ENCODE data around the gene KRT83. TPM values are rescaled to one million over a fixed set of nuclear protein-coding genes. Genes with fewer than 3 reads are reported as not detected.
A peak's percentile ranks its signal among the peaks of the same experiment; 100 is the strongest.

The KRT83 gene
- total RNA-seq, 1 experiment from 2014 or later, result not detected

DNA sequence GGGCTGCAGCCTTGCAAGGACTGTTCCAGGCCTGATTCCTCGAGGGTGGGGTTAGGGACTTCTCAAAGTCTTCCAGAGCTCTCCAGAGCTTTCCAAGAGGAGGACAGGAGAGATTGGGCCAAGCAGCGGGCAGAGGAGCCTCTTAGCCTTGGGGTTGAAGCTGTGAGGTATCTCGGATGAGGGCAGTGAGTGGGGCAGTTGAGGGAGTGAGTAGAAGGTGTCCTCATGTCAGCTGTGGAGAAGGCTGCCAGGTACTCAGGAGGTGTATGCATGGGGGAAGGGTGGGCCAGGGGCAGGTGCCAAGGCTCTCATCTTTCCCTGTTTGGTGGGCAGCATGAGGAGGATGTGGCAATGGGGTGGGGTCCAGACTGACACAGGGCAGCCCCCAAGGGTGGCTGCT is 7.7 kb downstream of the KRT83 start:
- Histone ChIP-seq H2BK5ac (ENCODE audit: insufficient read length, low read length) (no peak overlapping the region), H3K4me1 (ENCODE audit: insufficient read depth, low read length) (no peaks in the 10 kb centered on the region), H2AK5ac (ENCODE audit: insufficient read length, low read length) (no peak overlapping the region), H3T11ph (ENCODE audit: low read length) (no peak overlapping the region), H3K27me3 (ENCODE audit: insufficient read depth, low read length) (no peaks in the 10 kb centered on the region; the same call in 1 of the 2 replicates), H3K27ac (ENCODE audit: insufficient read length, low read depth, low read length) (no peak overlapping the region), H3K79me1 (ENCODE audit: insufficient read depth, low read depth, low read length, poor library complexity, severe bottlenecking) (no peaks in the 10 kb centered on the region), H3K79me2 (ENCODE audit: insufficient read depth, low read length) (no peaks in the 10 kb centered on the region), H4K5ac (ENCODE audit: insufficient read length, low read depth, low read length) (no peak overlapping the region), H2AFZ (ENCODE audit: low read length) (no peak overlapping the region), H3K9me3 (ENCODE audit: control insufficient read depth, low read depth, low read length) (no peaks in the 10 kb centered on the region), H3K14ac (ENCODE audit: insufficient read depth, low read length) (no peak overlapping the region), H3K23ac (ENCODE audit: insufficient read length, low read depth, low read length) (no peak overlapping the region), H3K23me2 (ENCODE audit: insufficient read length, low read depth, low read length, poor library complexity, severe bottlenecking) (peaks cover 4% of the 10 kb centered on the region), H3K4ac (ENCODE audit: low read depth, low read length) (no peak overlapping the region), H2BK12ac (ENCODE audit: insufficient read length, low read depth, low read length) (no peak overlapping the region), H2BK15ac (ENCODE audit: low read depth, low read length) (no peak overlapping the region), H4K91ac (ENCODE audit: insufficient read length, low read depth, low read length) (no peak overlapping the region), H3K9ac (ENCODE audit: extremely low read depth, insufficient read length, low read length) (no peak overlapping the region), H4K8ac (replicated peaks; ENCODE audit: insufficient read length, low read depth, low read length) (no peak overlapping the region), H3K56ac (ENCODE audit: insufficient read length, low read depth, low read length) (no peak overlapping the region), H4K20me1 (ENCODE audit: control insufficient read depth, insufficient read depth, insufficient read length) (no peaks in the 10 kb centered on the region), H2BK20ac (ENCODE audit: low read depth, low read length, poor library complexity, severe bottlenecking) (no peak overlapping the region), H3K18ac (ENCODE audit: insufficient read length, low read depth, low read length) (no peak overlapping the region), H3K4me2 (ENCODE audit: insufficient read depth, insufficient read length, low read length) (no peak overlapping the region), H2BK120ac (ENCODE audit: low read depth, low read length, poor library complexity, severe bottlenecking) (no peak overlapping the region)
- peak; percentile 23 for DNase-seq
- TF ChIP-seq CTCF (conservative IDR thresholded peaks at IDR 0.05), result no peak
- Mint-ChIP-seq H3K27me3 (ENCODE audit: low read depth) (peaks cover 56% of the 10 kb centered on the region), H3K36me3 (ENCODE audit: insufficient read depth in 1 of 3, low read depth in 3 of 3) (no peaks in the 10 kb centered on the region), H3K4me3 (no peak overlapping the region), H3K4me1 (peaks cover 5 to 6% of the 10 kb centered on the region in 2 experiments), H3K27ac (0 out of 7 replicates have a peak overlapping the region, but pooled peaks of 1 of the 3 experiments have one; percentile 28), H3K9me3 (no peaks in the 10 kb centered on the region)
- WGBS (ENCODE audit: extremely low coverage, insufficient read length, low lambda C conversion rate), result no CpG with 5 or more reads among the region's 3 CpGs
